GM13977 (cell line): ENCODE results near the gene CBFA2T2.

Experiments
- DNase-seq: peaks from one replicate; pipeline ENCODE4 v3.0.0; 2012; ENCODE audit warnings: low spot score
- in situ Hi-C: fragments of 300-500 bp; cut with MboI; formaldehyde crosslinking; loops from one replicate; pipeline ENCODE4 v1.12.0; 2022; ENCODE audit warnings: low sequenced_read_pairs, low pct_unique_long_range_greater_than_20kb, mixed read lengths, inconsistent platforms; ENCODE audit not compliant: unreplicated experiment
- TF ChIP-seq, protein P1 (sequence below): IDR thresholded peaks from 2 replicates; pipeline ENCODE4 v1.5.1; 2012; ENCODE audit warnings: mild to moderate bottlenecking, control low read depth; ENCODE audit not compliant: insufficient read depth; ENCODE audit errors: extremely low read depth, missing control alignments

The CBFA2T2 gene

DNA sequence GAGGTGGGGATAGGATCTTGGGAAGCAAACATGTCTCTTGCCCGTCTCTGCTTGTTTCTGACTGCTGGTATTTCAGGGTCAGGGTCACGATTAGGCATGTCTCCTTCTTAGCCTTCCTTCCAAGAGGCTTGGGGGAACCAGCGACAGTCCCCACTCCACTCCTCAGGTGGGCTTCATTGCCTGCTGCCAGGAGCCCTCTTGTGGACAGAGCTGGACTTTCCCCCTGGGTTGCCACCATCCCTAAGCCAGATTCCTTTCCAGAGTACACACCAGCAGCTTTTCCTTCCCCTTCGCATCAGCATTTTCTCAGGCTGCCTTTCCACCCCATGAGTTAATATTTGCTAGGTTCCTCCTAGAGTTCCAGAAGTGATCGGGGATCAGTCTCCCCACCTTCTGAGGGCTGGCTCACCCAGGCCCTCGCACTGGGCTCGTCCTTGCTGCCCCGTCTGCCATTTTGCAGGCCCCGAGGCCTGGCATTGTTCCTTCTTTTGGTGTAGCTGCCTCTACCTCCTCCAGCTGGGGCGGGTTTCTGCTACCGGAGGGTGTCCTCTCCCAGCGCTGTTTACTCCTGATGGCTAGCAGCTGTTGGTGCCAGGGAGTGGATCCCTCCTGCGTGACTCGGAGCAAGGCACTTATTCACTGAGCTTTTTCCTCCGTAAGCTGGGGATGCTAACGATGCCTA is 163.5 kb downstream of the CBFA2T2 start:
- in situ Hi-C loops = loop anchor here (10.0 kb wide), 1 partner anchor 199 kb away; no protein-coding TSS in a partner anchor
- DNase-seq = peak; percentile 77
- TF ChIP-seq, protein P1, sequence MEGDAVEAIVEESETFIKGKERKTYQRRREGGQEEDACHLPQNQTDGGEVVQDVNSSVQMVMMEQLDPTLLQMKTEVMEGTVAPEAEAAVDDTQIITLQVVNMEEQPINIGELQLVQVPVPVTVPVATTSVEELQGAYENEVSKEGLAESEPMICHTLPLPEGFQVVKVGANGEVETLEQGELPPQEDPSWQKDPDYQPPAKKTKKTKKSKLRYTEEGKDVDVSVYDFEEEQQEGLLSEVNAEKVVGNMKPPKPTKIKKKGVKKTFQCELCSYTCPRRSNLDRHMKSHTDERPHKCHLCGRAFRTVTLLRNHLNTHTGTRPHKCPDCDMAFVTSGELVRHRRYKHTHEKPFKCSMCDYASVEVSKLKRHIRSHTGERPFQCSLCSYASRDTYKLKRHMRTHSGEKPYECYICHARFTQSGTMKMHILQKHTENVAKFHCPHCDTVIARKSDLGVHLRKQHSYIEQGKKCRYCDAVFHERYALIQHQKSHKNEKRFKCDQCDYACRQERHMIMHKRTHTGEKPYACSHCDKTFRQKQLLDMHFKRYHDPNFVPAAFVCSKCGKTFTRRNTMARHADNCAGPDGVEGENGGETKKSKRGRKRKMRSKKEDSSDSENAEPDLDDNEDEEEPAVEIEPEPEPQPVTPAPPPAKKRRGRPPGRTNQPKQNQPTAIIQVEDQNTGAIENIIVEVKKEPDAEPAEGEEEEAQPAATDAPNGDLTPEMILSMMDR = peak; percentile 78

DNA sequence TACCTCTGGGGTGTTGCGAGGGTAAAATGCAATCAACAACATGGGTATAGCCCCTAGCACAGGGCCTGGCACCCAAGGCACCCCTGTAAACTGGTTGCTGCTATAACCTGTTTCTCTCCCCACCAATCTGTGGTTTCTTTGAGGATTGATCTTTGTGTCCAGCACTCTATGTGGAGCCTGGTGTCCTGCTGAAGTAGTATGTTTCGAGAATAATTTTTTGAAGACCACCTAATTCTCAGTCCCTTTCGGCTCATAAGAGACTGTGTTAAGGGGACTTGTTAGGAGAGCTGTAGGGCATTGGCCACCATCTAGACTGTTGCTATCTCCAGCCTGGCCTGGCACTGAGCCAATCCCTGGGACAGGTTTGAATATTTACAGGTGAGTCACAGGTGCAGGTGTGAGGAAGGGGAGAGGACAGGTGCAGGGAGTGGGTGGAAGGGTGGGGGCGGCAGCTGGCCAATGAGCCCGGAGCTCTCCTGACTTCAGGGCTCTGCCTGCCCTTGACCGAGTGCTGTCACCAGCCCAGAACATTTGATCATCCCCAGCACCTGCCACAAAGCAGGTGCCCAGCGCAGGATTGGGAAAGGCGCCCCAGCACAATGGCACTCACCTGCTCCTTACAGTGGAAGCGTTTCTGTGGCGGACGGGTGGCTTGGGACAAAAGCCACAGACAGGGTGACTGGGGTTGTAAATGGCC is 164.2 kb downstream of the CBFA2T2 start:
- in situ Hi-C loops = loop anchor here (10.0 kb wide), 1 partner anchor 199 kb away; no protein-coding TSS in a partner anchor
- TF ChIP-seq, protein P1 = no peak
- DNase-seq = no peak

DNA sequence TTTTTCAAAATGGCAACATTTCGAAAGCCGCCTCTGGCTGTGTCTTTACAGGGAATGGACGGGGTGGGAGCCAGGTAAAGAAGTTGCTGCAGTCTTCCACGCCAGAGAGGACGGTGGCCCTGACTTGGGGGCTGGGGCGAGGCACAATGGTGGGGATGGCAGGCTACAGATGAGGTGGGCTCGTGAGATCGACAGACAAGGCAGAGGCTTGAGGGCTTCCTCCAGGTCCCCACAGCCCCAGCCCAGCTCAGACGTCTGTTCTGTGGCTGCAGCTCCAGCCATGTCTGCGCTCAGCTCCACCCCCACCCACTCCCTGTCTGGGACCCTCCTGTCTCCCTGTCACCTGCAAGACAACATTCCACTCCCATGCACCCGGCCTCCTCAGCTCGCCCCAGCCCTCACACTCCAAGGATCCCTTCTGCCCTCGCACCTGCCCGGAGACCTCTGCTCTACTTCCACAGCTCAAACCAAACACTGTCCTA is 164.8 kb downstream of the CBFA2T2 start:
- DNase-seq = no peak
- TF ChIP-seq, protein P1 = no peak
- in situ Hi-C loops = loop anchor here (10.0 kb wide), 1 partner anchor 200 kb away; no protein-coding TSS in a partner anchor

- TF ChIP-seq, protein P1 = no peak
- DNase-seq = no peak
- in situ Hi-C loops = loop anchor here (10.0 kb wide), 1 partner anchor 200 kb away; no protein-coding TSS in a partner anchor
Observed at GRCh38 chr20:33655164-33655563, 165.3 kb downstream of the CBFA2T2 start.

DNA sequence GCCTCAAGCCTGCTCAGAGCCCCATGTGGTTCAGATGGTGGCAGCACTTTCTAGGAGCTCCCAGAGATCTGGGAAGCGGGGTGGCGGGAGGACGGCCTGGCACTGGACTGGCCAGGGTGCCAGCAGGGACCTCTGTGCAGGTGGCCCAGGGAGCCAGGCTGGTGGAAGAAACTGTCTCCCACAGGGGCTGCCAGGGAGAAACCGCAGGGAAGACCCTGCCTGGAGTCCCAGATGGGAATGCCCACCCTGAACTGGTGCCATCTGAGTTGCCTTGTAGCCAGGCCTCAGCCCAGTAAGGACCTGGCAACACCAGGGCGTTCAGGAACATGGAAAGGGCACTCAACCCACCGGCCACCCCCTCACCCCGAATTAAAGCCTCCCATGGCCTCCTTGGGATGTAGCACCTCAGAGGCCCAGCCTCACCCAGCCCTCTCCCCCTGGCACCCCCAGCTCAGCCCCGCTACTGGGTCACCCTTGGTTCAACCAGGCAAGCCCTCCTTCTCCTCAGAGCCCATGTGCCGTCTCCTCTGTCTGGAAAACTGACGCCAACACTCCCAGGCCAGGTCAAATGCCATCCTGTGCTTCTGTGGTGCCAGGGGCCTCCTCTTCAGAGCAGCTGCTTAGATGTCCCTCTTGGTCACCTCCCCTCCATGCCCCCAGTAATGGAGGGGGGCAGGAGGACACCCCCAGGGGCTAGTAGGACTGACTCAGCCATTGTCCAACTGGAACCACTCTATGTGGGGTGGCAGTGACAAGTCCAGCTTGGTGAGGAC is 166.3 kb downstream of the CBFA2T2 start:
- TF ChIP-seq, protein P1 = no peak
- in situ Hi-C loops = loop anchor here (10.0 kb wide), 1 partner anchor 201 kb away; no protein-coding TSS in a partner anchor
- no peak for DNase-seq
